DMS 273 (cell line): ENCODE results near the gene CIZ1.
"Not testable (repeated sequence)": the region's sequence is repeated elsewhere in the genome, so short reads cannot be mapped to it uniquely, and the experiment has no call there.

Experiments used
- DNase-seq: peaks from one replicate; lab custom pipeline; 2025; ENCODE audit not compliant: unreplicated experiment; lab: John Stamatoyannopoulos, UW

CIZ1 gene

DNA sequence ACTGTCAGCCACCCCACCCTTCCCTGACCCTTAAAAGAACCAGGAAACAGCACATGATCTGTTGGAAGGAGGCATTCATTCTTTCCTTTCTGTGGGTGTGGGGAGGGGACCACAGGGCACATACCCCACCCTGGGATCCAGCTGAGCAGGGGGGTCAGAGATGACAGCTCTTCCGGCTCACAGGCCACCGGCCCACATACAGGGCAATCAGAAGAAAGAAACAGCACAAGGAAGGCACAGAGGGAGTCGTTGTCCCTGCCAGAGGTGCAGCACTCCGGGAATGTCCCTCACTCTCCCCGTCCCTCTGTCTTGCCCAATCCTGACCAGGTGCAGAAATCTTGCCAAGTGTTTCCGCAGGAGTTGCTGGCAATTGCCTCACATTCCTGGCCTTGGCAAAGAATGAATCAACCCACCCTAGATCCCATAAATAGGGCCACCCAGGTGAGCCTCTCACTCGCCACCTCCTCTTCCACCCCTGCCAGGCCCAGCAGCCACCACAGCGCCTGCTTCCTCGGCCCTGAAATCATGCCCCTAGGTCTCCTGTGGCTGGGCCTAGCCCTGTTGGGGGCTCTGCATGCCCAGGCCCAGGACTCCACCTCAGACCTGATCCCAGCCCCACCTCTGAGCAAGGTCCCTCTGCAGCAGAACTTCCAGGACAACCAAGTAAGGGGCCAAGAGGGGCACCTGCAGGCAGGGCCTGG lies 42.2 kb downstream of the CIZ1 start, which contains the start of gene LCN2:
TSS of gene LCN2 (plus strand) at position 453 of the 701 bp plus-strand sequence. CDS start at position 526, 73 bp downstream.
- DNase-seq = no peak

DNA sequence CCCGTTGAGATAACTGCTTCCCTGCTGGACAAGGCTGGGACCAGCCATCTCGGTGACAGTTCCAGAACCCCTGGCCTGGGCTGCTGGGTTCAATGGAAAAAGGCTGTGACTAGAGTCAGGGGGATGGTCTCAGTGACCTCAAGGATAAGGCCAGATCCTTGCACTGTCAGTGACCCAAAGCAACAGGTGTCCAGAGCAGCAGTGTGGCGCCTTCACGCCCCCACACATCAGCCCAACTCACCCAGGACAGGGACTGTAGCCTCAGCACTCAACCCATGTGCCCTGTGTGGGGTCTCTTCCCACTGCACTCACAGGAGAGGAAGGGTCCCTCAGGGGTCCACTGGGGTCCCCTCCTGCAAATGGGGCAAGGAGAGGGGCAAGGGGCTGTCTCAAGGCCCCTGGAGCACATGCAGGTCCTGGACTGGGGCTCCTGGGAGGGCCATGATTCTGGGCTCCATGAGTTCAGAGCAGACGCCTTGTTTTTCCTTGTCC lies 42.8 kb downstream of the CIZ1 start:
- no peak for DNase-seq

DNA sequence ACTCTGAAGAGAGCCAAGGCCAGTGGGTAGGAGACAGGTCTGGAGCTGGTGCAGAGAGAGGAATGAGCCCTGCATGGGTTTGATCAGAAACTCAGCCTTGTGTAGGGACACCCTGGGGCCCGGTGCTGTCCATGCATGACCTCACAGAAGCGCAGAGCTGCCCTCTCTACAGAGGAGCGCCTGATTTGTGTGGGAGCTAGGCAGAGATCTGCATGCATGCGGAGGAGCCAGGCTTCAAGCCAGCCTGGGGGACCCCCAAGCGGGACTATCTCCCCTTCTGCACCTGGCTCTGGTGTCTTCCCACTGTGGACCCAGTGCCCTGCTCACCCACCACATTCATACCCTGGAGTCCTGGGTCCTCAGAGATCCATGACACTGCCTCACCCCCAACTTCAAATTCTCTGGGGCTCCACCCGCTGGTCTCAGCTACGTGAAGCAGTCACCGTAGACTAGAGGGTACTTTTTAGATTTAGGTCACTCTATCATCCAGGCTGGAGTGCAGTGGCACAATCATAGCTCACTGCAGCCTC lies 44.7 kb downstream of the CIZ1 start:
- DNase-seq = no peak

DNA sequence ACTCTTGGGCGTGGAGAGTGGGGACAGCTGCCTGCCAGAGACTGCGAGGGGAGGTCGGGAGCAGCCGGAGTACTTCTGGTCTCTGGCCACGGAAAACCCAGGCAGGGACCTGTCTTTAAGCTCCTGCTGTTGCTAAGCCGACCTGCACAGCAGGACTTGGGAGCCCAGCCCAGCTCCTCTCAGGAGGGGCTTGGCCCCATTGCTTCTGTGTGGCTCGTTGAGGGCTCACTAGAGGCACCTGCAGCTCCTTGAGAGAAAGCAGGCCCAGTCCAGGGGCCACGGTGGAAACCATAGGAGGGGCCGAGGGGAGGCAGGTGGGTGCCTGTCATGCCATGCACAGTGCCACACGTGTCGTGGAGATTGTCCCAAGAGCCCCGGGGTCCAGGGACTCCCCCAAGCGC lies 45.4 kb downstream of the CIZ1 start:
- no peak for DNase-seq

DNA sequence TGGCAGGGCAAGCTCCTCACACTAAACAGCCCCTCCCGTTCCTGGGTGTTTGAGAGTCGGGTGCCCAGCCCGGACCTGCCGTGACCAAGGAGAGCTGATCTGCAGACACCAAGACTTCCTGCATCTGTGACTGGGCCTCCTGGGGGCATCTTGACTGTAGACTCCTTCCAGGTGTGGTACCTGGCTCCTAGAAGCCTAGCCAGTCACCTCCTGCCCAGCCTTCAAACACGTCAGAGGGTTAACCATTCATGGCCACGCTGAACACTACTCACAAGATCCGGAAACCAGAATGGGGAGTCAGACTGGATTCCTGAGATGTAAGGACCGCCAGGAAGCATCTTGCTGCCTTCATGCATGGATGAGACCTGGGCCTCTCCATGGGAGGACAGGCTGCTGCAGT lies 45.8 kb downstream of the CIZ1 start:
- DNase-seq = no peak

DNA sequence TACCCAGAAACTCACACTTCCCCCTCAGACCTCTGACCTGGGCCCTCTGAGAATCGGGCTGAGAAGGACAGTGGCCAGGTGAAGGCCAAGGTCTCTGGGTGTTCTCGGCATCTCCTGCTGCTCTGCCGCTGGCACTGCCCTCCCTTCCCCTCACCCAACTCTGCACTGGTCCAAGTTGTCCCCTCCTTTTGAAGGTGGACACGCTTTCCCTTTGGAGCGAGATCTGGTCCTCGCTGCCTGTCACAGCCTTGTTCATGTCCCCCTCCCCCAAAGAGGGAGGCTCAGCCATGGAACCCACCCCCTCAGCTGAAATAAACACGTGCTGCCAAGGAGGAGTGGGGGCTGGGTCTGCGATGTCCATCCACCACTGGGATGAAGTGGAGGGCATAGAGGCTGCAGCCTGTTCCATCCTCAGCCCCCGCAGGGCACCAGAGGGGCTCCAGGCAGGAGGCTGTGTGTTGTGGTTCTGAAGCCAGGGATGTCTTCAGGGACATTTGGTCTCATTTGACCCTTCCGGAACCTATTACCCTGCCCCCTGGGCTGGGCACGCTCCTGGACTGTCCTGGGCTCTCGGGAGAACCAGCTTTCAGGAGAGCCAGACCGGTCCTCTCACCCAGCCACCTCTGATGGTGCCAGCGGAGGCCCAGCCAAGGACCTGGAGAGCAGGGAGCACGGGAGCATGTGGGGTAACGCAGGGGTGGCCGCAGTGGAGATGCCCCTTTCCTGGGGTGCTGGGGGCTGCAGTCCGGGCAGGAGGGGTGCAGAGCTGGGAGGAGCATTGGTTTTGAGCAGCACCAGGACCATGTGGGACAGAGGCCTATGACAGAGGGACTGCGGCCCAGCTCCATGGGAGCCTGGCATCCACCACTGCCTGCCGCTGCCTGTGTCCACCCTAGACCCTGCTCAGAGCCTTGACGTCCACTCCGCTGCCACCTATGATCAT lies 46.9 kb downstream of the CIZ1 start:
- DNase-seq = no peak

DNA sequence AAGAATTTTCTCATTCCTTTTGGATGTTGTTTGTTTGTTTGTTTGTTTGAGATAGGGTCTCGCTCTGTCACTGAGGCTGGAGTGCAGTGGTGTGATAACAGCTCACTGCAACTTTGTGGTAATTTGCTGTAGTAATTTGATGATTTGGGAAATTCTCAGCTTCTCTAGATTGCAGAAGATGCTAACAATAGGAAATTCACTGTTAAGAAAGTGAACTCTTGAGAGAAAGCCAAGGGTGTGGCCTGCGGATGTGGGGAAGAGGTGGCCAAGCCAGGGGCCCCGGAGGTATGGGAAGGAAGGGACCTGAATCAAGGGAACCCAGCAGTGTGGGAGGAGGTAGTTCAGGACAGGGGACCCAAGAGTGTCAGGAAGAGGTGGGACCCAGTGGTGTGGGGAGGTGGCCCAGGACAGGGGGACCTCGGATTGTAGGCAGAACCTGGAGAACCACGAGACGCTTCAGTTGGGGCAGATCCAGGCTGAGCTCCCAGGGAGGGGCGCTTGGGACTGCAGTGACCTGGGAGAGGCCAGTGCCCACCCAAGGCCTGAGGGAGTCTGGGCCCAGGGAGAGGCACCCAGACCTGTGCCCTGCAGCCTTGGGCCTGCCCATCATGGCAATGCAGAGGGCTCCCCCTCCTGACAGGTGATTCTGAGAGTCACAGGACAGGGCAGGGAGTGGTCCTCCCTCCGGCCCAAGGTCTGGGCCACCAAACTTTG lies 47.7 kb downstream of the CIZ1 start:
- no peak for DNase-seq

DNA sequence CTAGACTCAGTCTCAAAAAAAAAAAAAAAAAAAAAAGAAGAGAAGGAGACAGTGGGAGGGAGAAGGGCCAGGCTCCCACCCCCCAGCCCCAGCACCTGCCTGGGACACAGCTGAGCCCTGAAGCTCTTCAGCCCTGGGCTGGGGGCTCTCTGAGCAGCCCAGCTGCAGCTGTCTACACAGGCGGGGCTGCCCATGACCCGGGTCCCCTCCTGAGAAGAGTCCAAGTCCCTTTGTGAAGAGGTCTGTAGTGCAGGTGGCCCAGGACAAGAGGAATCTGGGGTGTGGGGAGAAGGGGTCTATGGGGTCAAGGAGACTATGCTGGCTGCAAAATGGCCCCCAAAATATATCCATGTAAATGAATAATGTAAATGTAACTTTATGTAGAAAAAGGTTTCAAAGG lies 48.8 kb downstream of the CIZ1 start:
- DNase-seq = no peak

DNA sequence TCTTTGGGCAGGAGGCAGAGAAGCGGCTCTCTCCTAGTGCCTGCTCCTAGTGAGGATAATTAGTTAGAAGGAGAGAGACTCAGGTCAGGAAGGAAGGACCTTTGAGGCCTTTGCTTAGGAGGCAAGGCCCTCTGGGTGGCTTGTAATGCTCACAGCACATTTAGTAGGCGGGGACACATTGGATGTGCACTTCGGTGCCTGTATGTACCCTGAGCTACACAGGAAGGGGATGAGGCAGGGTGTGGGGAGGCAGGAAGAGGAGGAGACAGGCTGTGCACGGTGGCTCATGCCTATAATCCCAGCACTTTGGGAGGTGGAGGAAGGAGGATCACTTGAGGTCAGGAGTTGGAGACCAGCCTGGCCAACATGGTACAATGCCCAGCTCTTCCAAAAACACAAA lies 49.3 kb downstream of the CIZ1 start:
- DNase-seq = no peak

DNA sequence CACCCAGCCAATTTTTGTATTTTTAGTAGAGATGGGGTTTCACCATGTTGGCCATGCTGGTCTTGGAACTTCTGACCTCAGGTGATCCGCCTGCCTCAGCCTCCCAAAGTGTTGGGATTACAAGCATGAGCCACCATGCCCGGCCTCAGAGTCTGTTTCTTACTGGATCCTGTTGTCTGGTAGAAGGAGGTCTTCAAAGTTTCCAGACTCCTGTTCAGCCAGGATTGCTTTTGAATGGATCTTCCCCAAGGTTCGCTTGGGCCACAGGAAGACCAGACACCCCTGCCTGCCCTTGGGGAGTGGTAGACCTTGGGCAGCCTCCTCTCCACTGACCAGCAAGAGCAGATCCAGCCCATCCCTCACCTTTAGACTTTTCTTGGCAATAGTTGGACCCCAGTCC lies 49.8 kb downstream of the CIZ1 start:
- DNase-seq = no peak

DNA sequence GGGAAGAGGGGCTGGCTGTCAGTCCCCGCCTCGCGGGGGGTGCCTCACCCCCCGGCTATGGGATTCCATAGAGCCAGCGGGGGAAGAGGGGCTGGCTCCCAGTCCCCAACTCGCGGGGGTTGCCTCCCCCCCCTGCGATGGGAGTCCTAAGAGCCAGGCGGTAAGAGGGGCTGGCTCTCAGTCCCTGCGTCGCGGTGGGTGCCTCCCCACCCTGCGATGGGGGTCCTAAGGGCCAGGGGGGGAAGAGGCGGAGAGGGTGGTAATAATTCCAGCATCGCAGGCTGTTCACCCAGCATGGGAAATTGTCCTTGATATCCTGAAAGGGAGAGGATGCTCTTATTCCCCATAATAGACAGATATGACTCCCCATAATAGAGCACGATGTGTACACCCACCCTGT lies 51.8 kb downstream of the CIZ1 start:
- no peak for DNase-seq

DNA sequence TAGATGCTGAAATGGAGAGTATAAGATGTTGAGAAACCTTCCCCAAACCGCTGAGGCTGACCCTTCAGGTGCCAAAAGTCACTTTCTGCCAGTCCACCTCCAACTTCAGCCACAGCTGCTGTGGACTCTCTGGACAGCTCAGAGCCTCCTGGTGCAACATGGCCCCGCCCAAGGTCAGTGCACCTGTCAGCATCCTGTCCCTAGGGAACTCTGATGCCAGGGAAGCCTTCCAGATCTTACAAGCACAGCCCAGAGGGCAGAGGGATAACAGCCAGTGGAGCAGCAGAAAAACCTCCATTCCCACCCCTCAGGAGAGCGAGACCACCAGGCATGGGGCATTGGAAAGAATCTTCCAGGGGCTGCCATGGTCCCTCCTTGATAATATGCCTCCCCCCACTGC lies 53.4 kb downstream of the CIZ1 start:
- DNase-seq = no peak

DNA sequence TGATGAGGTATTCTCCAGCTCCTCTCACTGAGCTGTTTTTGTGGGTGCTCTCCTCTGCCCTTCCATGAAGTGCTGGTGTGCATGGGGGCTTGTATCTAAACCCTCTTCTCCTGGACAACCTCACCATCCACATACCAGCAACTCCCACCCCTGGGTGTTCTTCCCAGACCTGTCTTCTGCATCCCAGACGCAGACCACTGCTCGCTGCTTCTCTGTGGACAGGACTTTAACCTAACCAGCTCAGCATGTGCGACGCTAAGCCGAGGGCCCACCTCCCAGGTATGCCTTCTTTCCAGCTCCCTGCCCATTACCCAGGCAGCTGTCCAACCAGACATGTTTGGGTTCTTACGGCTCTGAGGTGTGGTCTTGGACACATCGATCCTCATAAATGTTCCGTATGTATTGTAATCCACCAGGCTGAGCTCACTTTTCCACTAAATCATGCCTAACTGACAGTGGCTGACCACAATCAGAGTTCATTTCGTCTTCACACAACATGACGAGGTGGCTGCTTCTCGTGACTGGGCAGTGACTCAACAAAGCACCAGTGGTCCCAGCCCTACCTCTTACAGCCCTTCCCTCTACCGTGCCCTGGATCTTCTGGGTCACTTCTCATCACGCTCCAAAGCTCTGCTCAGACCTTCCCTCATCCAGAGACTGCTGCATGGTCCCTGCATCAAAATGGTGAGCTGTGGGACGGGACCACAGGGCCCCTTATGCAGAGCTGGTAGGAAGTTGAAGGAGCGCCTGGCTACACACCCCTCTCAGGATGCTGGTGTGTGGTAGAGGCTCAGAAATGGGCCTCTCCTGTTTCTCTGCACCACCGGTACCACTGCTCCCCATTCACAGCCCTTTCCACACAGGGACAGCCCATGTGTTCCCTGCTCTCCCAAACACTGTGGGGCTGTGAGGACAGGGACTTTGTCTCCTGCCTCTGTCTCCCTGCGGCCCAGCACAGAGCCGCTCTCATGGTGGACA lies 54.3 kb downstream of the CIZ1 start:
- DNase-seq = no peak

DNA sequence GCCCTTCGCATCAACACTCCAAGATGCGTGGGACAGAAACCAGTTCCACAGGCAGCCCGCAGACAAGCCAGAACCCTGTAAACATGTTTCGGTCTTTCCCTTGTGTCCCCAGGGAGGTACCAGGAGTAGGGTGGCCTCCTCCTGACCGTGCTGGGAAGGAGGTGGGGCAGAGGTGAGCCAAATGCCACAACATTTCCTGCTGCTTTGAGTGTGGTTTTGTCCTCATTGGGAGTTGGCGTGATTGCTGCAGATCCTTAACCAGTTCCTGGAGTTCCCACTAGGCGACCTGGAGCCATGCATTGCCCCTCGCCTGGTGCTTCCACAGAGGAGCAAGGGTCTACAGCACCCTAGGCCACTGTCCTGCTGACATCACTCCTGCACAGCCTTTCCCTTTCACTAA lies 55.8 kb downstream of the CIZ1 start:
- peak; percentile 70 for DNase-seq

DNA sequence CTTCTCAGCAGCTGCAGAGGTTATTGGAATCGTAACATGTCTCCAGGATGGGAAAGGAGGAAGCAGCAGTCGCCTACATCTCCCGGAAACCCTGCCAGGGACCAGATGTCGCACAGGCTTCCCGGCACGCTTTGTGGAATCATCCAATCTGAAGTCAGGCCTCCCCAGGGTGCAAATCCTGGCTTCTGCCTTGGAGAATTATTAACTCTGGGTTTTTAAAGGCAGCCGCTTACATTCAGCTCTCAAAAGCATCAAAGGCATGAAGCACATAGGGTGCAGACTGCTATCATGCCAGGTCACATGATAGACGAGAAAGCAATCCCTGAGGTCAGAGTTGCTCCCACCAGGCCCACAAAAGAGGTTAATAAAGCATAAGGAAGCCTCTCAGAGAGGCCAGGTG lies 59.2 kb downstream of the CIZ1 start:
- peak; percentile 90 for DNase-seq

DNA sequence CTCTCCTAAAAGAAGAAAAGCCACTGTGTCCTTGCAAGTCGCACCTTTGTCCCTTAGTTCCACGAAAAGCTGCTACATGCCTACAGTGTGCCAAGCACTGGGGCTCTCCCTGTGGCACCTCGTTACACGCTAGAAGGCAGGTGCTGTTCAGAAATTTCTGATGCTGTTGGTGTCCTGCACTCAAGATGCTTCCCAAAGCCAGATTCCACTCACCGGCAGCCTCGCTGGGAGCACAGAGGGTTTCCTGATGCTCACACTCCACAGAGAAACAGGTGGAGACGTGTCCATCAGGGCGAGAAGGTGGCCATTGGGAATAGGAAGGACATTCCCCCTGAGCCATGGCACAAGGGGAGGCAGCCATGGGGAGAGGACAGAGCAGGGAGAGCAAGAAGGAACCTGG lies 60.0 kb downstream of the CIZ1 start:
- not testable (repeated sequence) for DNase-seq

DNA sequence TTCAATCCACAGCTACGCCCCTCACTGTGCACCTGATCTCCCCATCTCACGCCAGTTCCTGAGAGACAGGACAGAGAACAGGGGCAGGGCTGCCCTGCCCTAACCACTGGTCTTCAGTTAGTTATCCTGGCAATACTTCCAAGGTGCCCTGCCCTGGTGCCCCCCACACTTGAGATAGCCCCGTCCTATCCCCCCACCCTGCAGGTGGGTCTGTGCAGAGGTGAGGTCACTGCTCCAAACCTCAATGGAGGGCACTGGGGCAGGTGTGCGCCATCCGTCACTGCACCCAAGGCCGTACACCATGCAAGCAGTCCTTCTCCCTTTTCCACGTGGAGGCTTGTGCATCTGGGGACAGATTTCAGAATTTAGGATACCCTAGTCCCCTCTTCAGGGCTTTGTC lies 60.7 kb downstream of the CIZ1 start:
- not testable (repeated sequence) for DNase-seq

DNA sequence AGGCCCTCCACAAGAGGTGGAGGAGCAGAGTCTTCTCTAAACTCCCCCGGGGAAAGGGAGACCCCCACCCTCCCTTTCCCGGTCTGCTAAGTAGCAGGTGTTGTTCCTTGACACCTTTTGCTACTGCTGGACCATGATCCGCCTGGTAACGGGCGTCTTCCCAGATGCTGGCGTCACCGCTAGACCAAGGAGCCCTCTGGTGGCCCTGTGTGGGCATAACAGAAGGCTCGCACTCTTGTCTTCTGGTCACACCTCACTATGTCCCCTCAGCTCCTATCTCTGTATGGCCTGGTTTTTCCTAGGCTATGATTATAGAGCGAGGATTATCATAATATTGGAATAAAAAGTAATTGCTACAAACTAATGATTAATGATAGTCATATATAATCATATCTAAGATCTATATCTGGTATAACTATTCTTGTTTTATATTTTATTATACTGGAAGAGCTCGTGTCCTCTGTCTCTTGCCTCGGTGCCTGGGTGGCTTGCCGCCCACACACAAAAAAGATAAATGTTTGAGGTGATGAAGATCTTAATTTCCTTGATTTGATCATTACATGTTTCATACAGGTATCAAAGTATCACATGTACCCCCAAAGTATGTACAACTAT lies 61.3 kb downstream of the CIZ1 start:
- not testable (repeated sequence) for DNase-seq

DNA sequence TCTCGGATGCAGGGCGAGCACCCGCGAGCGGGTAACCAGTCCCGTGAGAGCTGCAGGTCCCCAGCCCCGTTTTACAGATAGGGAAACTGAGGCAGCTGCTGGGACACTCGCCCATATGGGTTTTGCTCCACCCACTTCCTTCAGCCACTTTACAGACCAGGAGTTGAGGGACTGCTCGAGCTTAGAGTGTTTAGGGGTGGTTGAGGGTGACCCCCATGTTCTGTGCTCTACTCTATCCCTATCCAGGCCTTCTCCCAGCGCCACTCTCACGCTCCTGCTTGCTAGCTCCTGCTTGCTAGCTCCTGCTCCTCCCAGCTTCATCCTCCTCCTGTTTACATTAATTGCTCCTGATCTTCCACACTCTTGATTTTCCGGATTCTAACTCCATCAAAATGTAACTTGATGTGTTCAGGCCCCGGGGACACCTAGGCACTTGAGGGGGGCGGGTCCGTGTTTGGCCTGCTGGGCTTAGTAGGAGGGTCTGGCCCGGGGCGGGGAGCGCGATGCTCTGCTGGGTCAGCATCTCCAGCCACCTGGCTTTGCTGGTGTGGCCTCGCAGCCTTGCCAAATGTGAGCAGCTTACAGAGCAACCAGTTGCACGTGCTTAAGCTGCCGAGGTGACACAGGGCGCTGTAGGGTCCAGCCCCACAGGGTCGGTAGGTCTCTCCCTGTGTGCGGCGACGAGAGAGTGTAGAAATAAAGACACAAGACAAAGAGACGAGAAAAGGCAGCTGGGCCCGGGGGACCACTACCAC lies 62.4 kb downstream of the CIZ1 start:
- peak; percentile 45 for DNase-seq
